Retinal pigment epithelial cell (primary cell): ENCODE data around the gene LRRC74B.
"Not testable (repeated sequence)": the region's sequence is repeated elsewhere in the genome, so short reads cannot be mapped to it uniquely, and the experiment has no call there.

Experiments used
- DNase-seq: peaks from one replicate; pipeline ENCODE4 v3.0.0-alpha.2; 2010; ENCODE audit warnings: low read depth
- H3K4me3 ChIP-seq: 2 replicates; pipeline ENCODE4 v1.5.1; 2011; ENCODE audit warnings: mild to moderate bottlenecking, low read length, control low read depth, moderate library complexity
- TF ChIP-seq, protein P1 (sequence below): conservative IDR thresholded peaks from 2 replicates; pipeline ENCODE4 v1.5.1; 2011; ENCODE audit warnings: low read depth, low read length, control low read depth, inconsistent platforms

The LRRC74B gene

DNA sequence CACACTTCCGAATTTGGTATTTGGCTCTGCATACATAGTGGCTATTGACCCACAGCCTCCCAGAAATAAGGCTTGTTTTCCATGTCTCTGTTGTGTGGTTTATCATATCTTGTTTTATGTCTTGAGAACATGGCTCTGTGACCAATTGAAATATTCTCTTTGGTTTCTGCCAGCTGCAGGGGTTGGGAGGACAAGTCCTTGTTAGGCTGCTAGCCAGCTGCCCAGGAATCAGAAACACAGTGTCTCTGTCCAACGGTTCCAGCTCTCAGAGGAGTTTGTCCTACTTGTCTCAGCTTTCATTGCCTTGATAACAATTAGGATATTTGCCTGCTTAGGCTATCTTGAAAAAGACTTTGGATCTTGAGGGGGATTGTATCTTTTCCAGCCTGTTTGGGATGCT, 7.3 kb upstream of the LRRC74B start:
- TF ChIP-seq, protein P1, sequence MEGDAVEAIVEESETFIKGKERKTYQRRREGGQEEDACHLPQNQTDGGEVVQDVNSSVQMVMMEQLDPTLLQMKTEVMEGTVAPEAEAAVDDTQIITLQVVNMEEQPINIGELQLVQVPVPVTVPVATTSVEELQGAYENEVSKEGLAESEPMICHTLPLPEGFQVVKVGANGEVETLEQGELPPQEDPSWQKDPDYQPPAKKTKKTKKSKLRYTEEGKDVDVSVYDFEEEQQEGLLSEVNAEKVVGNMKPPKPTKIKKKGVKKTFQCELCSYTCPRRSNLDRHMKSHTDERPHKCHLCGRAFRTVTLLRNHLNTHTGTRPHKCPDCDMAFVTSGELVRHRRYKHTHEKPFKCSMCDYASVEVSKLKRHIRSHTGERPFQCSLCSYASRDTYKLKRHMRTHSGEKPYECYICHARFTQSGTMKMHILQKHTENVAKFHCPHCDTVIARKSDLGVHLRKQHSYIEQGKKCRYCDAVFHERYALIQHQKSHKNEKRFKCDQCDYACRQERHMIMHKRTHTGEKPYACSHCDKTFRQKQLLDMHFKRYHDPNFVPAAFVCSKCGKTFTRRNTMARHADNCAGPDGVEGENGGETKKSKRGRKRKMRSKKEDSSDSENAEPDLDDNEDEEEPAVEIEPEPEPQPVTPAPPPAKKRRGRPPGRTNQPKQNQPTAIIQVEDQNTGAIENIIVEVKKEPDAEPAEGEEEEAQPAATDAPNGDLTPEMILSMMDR: no peak

GRCh38 chr22:21039158-21039557, 6.6 kb upstream of the LRRC74B start:
- H3K4me3 ChIP-seq, DNase-seq: not testable (repeated sequence)

More for the DNA sequence above, 7.3 kb upstream of the LRRC74B start:
- H3K4me3 ChIP-seq: no peak overlapping the region
- no peak for DNase-seq

GRCh38 chr22:21041937-21042336, 3.8 kb upstream of the LRRC74B start:
- no peak overlapping the region for H3K4me3 ChIP-seq
- TF ChIP-seq, protein P1: no peak
- DNase-seq: no peak

- TF ChIP-seq, protein P1: no peak
These were observed 2.5 kb upstream of the LRRC74B start for GRCh38 chr22:21042978-21043859.

DNA sequence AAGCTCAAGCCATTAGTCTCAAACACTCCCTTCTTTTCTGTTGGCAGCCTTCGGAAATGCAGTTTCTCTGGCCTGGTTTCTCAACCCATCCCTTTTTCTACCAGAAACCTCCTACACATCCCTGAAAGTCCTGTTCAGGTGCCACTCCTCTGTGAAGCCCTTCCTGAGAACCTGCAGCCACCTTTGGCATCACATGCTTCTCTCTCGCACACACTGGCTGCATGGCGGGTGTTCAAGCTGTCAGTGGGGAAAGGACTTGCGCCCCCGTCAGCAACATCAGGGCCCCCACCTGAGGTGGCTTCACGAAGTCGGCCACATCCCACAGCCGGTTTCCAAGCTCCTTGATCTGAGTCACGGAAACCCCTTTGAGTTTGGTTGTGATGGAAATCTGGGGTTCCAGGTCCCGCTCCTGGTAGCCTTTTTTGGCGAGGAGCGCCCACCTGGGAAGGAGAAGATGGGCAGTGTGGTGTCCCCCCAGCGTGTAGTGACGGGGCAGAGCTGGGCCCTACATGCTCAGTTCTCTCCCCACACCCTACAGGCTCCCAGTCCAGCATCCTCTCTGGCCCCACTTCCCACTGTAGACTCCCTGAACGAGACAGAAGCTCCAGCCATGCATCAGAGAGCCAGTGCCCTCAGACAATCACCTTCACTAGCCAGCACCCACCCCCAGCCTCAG, 1.7 kb upstream of the LRRC74B start:
- DNase-seq: no peak
- H3K4me3 ChIP-seq: no peak overlapping the region
- TF ChIP-seq, protein P1: no peak

More at GRCh38 chr22:21042978-21043859, 2.5 kb upstream of the LRRC74B start:
- no peak overlapping the region for H3K4me3 ChIP-seq
- no peak for DNase-seq

- peak overlapping the region; percentile 77 for H3K4me3 ChIP-seq
- TF ChIP-seq, protein P1: no peak
- no peak for DNase-seq
These were observed 688 bp upstream of the LRRC74B start for GRCh38 chr22:21044931-21045584.

DNA sequence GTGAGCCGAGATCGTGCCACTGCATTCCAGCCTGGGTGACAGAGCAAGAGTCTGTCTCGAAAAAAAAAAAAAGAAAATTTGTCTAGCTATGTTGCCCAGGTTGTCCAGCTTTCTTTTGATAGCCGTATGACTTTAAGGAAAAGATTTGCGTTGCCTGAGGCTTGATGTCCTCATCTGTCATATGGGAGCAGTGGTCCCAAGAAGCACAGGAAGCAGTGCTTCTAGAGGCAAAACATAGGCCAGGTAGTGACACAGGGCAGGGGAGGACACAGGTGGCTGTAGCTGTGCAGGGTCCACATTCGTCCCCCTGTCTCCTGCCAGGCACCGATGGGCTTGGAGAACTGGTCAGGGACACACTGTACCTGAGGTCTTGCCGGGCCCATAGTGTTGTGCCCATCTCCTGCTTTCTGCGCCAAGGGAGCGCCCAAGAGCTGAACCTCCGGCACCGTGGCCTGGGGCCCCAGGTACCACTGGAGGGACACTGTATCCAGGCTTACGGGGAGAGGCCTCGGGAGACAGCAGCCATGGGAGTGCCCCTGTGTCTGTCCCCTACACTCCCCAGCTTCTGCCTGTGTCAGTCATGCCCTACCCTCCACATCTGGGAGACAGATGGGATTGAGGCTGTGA, 1.4 kb downstream of the LRRC74B start:
- H3K4me3 ChIP-seq: no peak overlapping the region
- TF ChIP-seq, protein P1: no peak
- no peak for DNase-seq
